Liver (tissue), 9 donors: ENCODE measurements around the gene COL12A1. TPM values are rescaled to one million over a fixed set of nuclear protein-coding genes. Genes with fewer than 3 reads are reported as not detected.

ENCODE experiments used
- DNase-seq: peaks from one replicate; pipeline ENCODE4 v3.0.0-alpha.2; 2017; ENCODE audit warnings: low spot score
- H3K27ac ChIP-seq, 2 donors: one replicate each; pipeline ENCODE4 v1.7.0; 2013; ENCODE audit warnings: inconsistent platforms in 2 of 2, low read length in 2 of 2, control low read depth in 1 of 2, low read depth in 1 of 2, mild to moderate bottlenecking in 1 of 2
- H3K27me3 ChIP-seq, 4 donors: one replicate each; pipeline versions ENCODE4 v1.6.1 to v1.7.0; 2013; ENCODE audit warnings: low read length in 3 of 4, inconsistent platforms in 1 of 4, mild to moderate bottlenecking in 1 of 4, moderate library complexity in 1 of 4; ENCODE audit not compliant: control insufficient read depth in 4 of 4, insufficient read depth in 4 of 4
- H3K36me3 ChIP-seq, 4 donors: one replicate each; pipeline versions ENCODE4 v1.6.1 to v1.7.0; 2013; ENCODE audit warnings: low read length in 3 of 4, mild to moderate bottlenecking in 3 of 4, low read depth in 1 of 4, moderate library complexity in 1 of 4; ENCODE audit not compliant: control insufficient read depth in 4 of 4, insufficient read depth in 3 of 4
- H3K4me1 ChIP-seq, 4 donors: one replicate each; pipeline versions ENCODE4 v1.6.1 to v1.7.0; 2013; ENCODE audit warnings: low read length in 3 of 4, mild to moderate bottlenecking in 3 of 4, moderate library complexity in 1 of 4; ENCODE audit not compliant: control insufficient read depth in 4 of 4, insufficient read depth in 4 of 4
- H3K4me3 ChIP-seq, 3 donors: one replicate each; pipeline versions ENCODE4 v1.6.1 to v1.7.0; 2013; ENCODE audit warnings: low read length in 3 of 3, control low read depth in 1 of 3, low read depth in 1 of 3, mild to moderate bottlenecking in 1 of 3
- H3K9ac ChIP-seq, 2 donors: one replicate each; pipeline ENCODE4 v1.7.0; 2013; ENCODE audit warnings: low read length in 2 of 2, mild to moderate bottlenecking in 2 of 2, moderate library complexity in 2 of 2, control low read depth in 1 of 2, low read depth in 1 of 2
- H3K9me3 ChIP-seq, 4 donors: one replicate each; pipeline versions ENCODE4 v1.6.1 to v1.7.0; 2013; ENCODE audit warnings: low read length in 3 of 4; ENCODE audit not compliant: control insufficient read depth in 4 of 4
- EGR1 ChIP-seq, 2 donors: IDR thresholded peaks; 2 replicates each; pipeline ENCODE4 v1.6.1; 2016 to 2018; ENCODE audit warnings: antibody characterized with exemption in 2 of 2, low read depth in 2 of 2
- FOXA1 ChIP-seq: IDR thresholded peaks from 2 replicates; pipeline ENCODE4 v1.6.1; 2016; ENCODE audit warnings: antibody characterized with exemption
- FOXA2 ChIP-seq: IDR thresholded peaks from 2 replicates; pipeline ENCODE4 v1.6.1; 2016; ENCODE audit warnings: antibody characterized with exemption
- HNF4A ChIP-seq, 2 donors: conservative IDR thresholded peaks; 2 replicates each; pipeline ENCODE4 v1.6.1; 2016; ENCODE audit warnings: antibody characterized with exemption in 2 of 2, mild to moderate bottlenecking in 2 of 2
- HNF4G ChIP-seq: IDR thresholded peaks from 2 replicates; pipeline ENCODE4 v1.6.1; 2016; ENCODE audit warnings: antibody characterized with exemption
- JUND ChIP-seq, 2 donors: IDR thresholded peaks; 2 replicates each; pipeline ENCODE4 v1.6.1; 2016; ENCODE audit warnings: antibody characterized with exemption in 2 of 2
- NR2F2 ChIP-seq: IDR thresholded peaks from 2 replicates; pipeline ENCODE4 v1.6.1; 2016; ENCODE audit warnings: antibody characterized with exemption
- REST ChIP-seq: IDR thresholded peaks from 2 replicates; pipeline ENCODE4 v1.6.1; 2016; ENCODE audit warnings: antibody characterized with exemption, mild to moderate bottlenecking
- SP1 ChIP-seq: IDR thresholded peaks from 2 replicates; pipeline ENCODE4 v1.6.1; 2018; ENCODE audit warnings: antibody characterized with exemption, mild to moderate bottlenecking
- TAF1 ChIP-seq: conservative IDR thresholded peaks from 2 replicates; pipeline ENCODE4 v1.6.1; 2016; ENCODE audit warnings: antibody characterized with exemption, mild to moderate bottlenecking
- YY1 ChIP-seq: IDR thresholded peaks from 2 replicates; pipeline ENCODE4 v1.6.1; 2016; ENCODE audit warnings: antibody characterized with exemption, mild to moderate bottlenecking
- ZBTB33 ChIP-seq: IDR thresholded peaks from 2 replicates; pipeline ENCODE4 v1.6.1; 2016; ENCODE audit warnings: antibody characterized with exemption
- WGBS: extraction: QIAGEN DNeasy Blood & Tissue Kit; methylation state at CpG from one replicate; pipeline ENCODE4 v1.1.7; 2013; 5-methylcytosine and 5-hydroxymethylcytosine counted together
- polyA plus RNA-seq, 2 donors: library from polyadenylated mRNA; stranded (reverse) in 1 of 2; unstranded in 1 of 2; fragments of 200-250 nt in 1 of 2; fragments of >200 nt in 1 of 2; fragmentation: Nextera tagmentation in 1 of 2; extraction: Ambion mirVana in 1 of 2; gene quantifications; one replicate each; pipeline versions ENCODE4 v1.2.1 to v1.2.3, GENCODE V29; 2013 to 2015
- total RNA-seq, 2 donors: library from RNA; depleted of rRNA; stranded (reverse); fragments of >200 nt; gene quantifications; one replicate each; pipeline ENCODE4 v1.2.3, GENCODE V29; 2014
- TF ChIP-seq, protein P1 (sequence below): fragments of 150-350 bp; IDR thresholded peaks from 2 replicates; pipeline ENCODE4 v1.5.1; 2017; ENCODE audit warnings: improper control_type of control experiment, low read depth, low read length; ENCODE audit not compliant: missing input control
- donor health status: healthy.
- donor health status: healthy.
- donor health status: healthy.
- donor health status: healthy.
- donor health status: healthy.

Gene COL12A1
- total and polyA plus RNA-seq, 4 donors: 0.15 to 5.1 (median 1.8) TPM

GRCh38 chr6:75124983-75125382 lies 80.9 kb downstream of the COL12A1 start:
- H3K4me3 ChIP-seq: no peak overlapping the region
- WGBS: 72% methylated on average over 2 of the region's 2 CpGs
- H3K4me1 ChIP-seq: no peaks in the 10 kb centered on the region
- no peaks in the 10 kb centered on the region for H3K9me3 ChIP-seq
- no peaks in the 10 kb centered on the region for H3K36me3 ChIP-seq
- no peak for DNase-seq
- no peak overlapping the region for H3K27ac ChIP-seq
- no peak overlapping the region for H3K9ac ChIP-seq
- TF ChIP-seq YY1 (no peak), FOXA1 (no peak), NR2F2 (no peak), HNF4G (no peak), FOXA2 (no peak), JUND (IDR thresholded peaks at IDR 0.05) (no peak), EGR1 (IDR thresholded peaks at IDR 0.05; ENCODE audit: low read depth in 2 of 2) (no peak), REST (no peak)
- TF ChIP-seq, protein P1, sequence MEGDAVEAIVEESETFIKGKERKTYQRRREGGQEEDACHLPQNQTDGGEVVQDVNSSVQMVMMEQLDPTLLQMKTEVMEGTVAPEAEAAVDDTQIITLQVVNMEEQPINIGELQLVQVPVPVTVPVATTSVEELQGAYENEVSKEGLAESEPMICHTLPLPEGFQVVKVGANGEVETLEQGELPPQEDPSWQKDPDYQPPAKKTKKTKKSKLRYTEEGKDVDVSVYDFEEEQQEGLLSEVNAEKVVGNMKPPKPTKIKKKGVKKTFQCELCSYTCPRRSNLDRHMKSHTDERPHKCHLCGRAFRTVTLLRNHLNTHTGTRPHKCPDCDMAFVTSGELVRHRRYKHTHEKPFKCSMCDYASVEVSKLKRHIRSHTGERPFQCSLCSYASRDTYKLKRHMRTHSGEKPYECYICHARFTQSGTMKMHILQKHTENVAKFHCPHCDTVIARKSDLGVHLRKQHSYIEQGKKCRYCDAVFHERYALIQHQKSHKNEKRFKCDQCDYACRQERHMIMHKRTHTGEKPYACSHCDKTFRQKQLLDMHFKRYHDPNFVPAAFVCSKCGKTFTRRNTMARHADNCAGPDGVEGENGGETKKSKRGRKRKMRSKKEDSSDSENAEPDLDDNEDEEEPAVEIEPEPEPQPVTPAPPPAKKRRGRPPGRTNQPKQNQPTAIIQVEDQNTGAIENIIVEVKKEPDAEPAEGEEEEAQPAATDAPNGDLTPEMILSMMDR: no peak
- H3K27me3 ChIP-seq: no peaks in the 10 kb centered on the region

- 44% methylated on average over 2 of the region's 2 CpGs for WGBS
- TF ChIP-seq ZBTB33: no peak
- Histone ChIP-seq H3K36me3 (no peaks in the 10 kb centered on the region), H3K4me1 (no peaks in the 10 kb centered on the region), H3K9ac (no peak overlapping the region), H3K27me3 (no peaks in the 10 kb centered on the region), H3K4me3 (no peak overlapping the region), H3K9me3 (no peaks in the 10 kb centered on the region), H3K27ac (no peak overlapping the region)
- no peak for DNase-seq
These were observed 81.8 kb downstream of the COL12A1 start for GRCh38 chr6:75124085-75124484.

DNA sequence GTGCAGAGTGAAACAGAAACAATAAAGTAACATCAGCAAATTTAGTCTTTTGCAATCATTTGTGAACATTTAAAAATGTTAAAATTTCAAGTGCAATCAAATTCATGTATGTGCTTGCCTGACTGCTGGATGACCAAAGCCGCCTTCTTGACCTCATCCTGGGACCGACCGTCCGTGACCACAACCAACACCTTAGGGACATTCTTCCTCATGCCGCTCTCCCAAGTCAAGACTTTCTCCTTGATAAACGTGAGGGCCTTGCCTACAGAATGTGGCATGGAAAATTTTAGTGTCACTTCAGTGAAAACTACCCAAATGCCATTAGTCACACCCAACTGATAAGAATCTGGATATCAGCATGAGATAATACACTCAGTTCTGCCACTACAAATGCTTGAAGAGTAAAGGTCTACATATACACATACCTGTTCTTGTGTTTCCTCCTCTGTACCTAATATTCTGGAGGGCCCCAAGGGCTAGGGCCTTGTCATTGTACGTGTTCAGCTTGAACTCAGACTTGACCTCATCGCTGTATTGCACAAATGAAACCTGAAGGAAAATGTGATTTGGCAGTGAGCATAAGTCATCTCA lies 86.8 kb downstream of the COL12A1 start:
- Histone ChIP-seq H3K4me3 (no peak overlapping the region), H3K4me1 (peaks cover 0 to 14% (median 4%) of the 10 kb centered on the region in 4 donors), H3K9me3 (no peaks in the 10 kb centered on the region), H3K36me3 (no peaks in the 10 kb centered on the region), H3K9ac (no peak overlapping the region), H3K27me3 (no peaks in the 10 kb centered on the region), H3K27ac (no peak overlapping the region)
- WGBS: 87% methylated on average over 8 of the region's 8 CpGs
- no peak for DNase-seq
- TF ChIP-seq YY1: no peak
- no peak for TF ChIP-seq EGR1 (IDR thresholded peaks at IDR 0.05; ENCODE audit: low read depth in 2 of 2)
- no peak for TF ChIP-seq REST
- TF ChIP-seq, protein P1: no peak
- TF ChIP-seq FOXA2: no peak
- TF ChIP-seq TAF1: no peak
- TF ChIP-seq HNF4G: no peak
- no peak for TF ChIP-seq FOXA1
- no peak for TF ChIP-seq HNF4A (conservative IDR thresholded peaks at IDR 0.05)
- TF ChIP-seq SP1: no peak
